ENCODE measurements around the gene AGBL1.

The AGBL1 gene

DNA sequence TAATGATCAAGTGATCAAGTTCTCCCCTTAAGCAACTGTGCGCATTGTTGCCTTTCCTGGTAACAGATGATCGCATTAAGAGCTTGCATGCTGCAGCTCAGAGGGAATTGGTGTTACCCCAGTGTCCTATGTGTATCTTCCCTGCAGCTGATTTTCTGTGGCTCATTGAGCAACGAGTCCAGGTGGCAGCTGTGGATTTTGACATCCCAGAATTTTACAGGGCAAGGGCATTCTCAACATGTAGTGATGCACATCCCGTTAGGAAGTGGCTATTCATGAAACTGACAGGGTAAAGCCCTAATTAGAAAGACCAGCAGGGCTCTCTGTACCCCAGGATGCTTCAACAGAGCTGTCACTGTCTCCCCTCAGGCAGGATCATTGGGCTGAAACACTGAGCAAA is 232.8 kb downstream of the AGBL1 start:
- H4K8ac ChIP-seq (ENCODE audit: low read depth, low read length): no peak overlapping the region
- no peak overlapping the region for H3K9ac ChIP-seq (ENCODE audit: low read depth, low read length, poor library complexity)
- no peak overlapping the region for H3K27ac ChIP-seq (replicated peaks; ENCODE audit: low read length)
- no peak overlapping the region for H2AFZ ChIP-seq (ENCODE audit: low read length)
- H2BK5ac ChIP-seq (ENCODE audit: low read length): no peak overlapping the region
- H4K91ac ChIP-seq (ENCODE audit: low read depth, low read length, poor library complexity): no peak overlapping the region
- no peak overlapping the region for H3K14ac ChIP-seq (ENCODE audit: low read length)
- no peak overlapping the region for H2BK15ac ChIP-seq (ENCODE audit: low read length)
- peaks cover 3% of the 10 kb centered on the region for H3K79me1 ChIP-seq (ENCODE audit: low read depth, low read length)
- no peak overlapping the region for H3K4me3 ChIP-seq (ENCODE audit: low read length in 2 of 2)
- no peaks in the 10 kb centered on the region for H3K9me3 ChIP-seq (replicated peaks in 1 of 2; ENCODE audit: control insufficient read depth in 2 of 2, insufficient read depth in 1 of 2, low read depth in 1 of 2, low read length in 2 of 2)
- no peak overlapping the region for H3K23ac ChIP-seq (ENCODE audit: low read depth, low read length, poor library complexity)
- no peak for DNase-seq (ENCODE audit: low spot score)
- no CpG with 5 or more reads among the region's 4 CpGs for WGBS, 2 donors (ENCODE audit: extremely low coverage in 2 of 2, insufficient read length in 2 of 2, insufficient replicate concordance in 1 of 2)
- no peak overlapping the region for H2BK120ac ChIP-seq (ENCODE audit: low read depth, low read length)
- H3K4me2 ChIP-seq (ENCODE audit: insufficient read depth, low read length, poor library complexity, severe bottlenecking): no peak overlapping the region
- H3K4me1 ChIP-seq (ENCODE audit: control insufficient read depth in 2 of 2, insufficient read depth in 1 of 2, low read depth in 1 of 2, low read length in 2 of 2): peaks cover 0 to 5% of the 10 kb centered on the region in 2 donors
- H3K4ac ChIP-seq (ENCODE audit: low read length): no peak overlapping the region
- H3K36me3 ChIP-seq (replicated peaks in 1 of 2; ENCODE audit: control insufficient read depth in 2 of 2, insufficient read depth in 2 of 2, low read length in 2 of 2): no peaks in the 10 kb centered on the region
- H3K27me3 ChIP-seq (ENCODE audit: control insufficient read depth in 3 of 3, insufficient read depth in 3 of 3, low read depth in 1 of 3, low read length in 3 of 3): no peaks in the 10 kb centered on the region
- no peak overlapping the region for H2AK5ac ChIP-seq (ENCODE audit: low read depth, low read length)
- no peak overlapping the region for H3K18ac ChIP-seq (ENCODE audit: low read length)
- no peak overlapping the region for H2BK12ac ChIP-seq (ENCODE audit: low read length)

DNA sequence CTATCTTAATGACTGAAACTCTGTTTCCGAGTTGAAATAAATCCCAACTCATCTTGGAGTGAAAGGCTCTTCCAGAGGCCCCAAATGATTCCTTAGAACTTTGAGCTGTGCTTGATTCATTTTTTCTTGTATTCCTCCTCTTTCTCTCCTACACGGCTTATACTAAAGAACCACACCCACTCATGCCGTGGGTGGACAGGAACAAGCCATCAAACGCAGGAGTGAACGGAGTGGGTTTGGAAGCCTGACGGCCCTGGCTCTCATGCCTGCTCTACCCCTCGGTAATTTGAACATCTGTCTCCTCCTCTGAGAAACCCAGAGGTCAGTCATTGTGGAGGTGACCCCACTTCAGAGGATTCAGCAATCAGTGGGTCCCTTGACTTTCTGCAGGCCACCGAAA is 236.5 kb downstream of the AGBL1 start:
- peaks cover 0 to 5% of the 10 kb centered on the region in 2 donors for H3K4me1 ChIP-seq (ENCODE audit: control insufficient read depth in 2 of 2, insufficient read depth in 1 of 2, low read depth in 1 of 2, low read length in 2 of 2)
- no peak overlapping the region for H3K23ac ChIP-seq (ENCODE audit: low read depth, low read length, poor library complexity)
- H2BK5ac ChIP-seq (ENCODE audit: low read length): no peak overlapping the region
- H3K27me3 ChIP-seq (ENCODE audit: control insufficient read depth in 3 of 3, insufficient read depth in 3 of 3, low read depth in 1 of 3, low read length in 3 of 3): no peaks in the 10 kb centered on the region
- no peak overlapping the region for H3K4me3 ChIP-seq (ENCODE audit: low read length in 2 of 2)
- H3K9ac ChIP-seq (ENCODE audit: low read depth, low read length, poor library complexity): no peak overlapping the region
- no peak overlapping the region for H3K14ac ChIP-seq (ENCODE audit: low read length)
- DNase-seq (ENCODE audit: low spot score): no peak
- H2BK120ac ChIP-seq (ENCODE audit: low read depth, low read length): no peak overlapping the region
- no CpG with 5 or more reads among the region's 8 CpGs for WGBS, 2 donors (ENCODE audit: extremely low coverage in 2 of 2, insufficient read length in 2 of 2, insufficient replicate concordance in 1 of 2)
- H3K79me1 ChIP-seq (ENCODE audit: low read depth, low read length): no peaks in the 10 kb centered on the region
- H3K18ac ChIP-seq (ENCODE audit: low read length): no peak overlapping the region
- no peak overlapping the region for H2BK15ac ChIP-seq (ENCODE audit: low read length)
- H2AK5ac ChIP-seq (ENCODE audit: low read depth, low read length): no peak overlapping the region
- H3K36me3 ChIP-seq (replicated peaks in 1 of 2; ENCODE audit: control insufficient read depth in 2 of 2, insufficient read depth in 2 of 2, low read length in 2 of 2): no peaks in the 10 kb centered on the region
- no peak overlapping the region for H3K4me2 ChIP-seq (ENCODE audit: insufficient read depth, low read length, poor library complexity, severe bottlenecking)
- H2BK12ac ChIP-seq (ENCODE audit: low read length): no peak overlapping the region
- H3K27ac ChIP-seq (replicated peaks; ENCODE audit: low read length): no peak overlapping the region
- H2AFZ ChIP-seq (ENCODE audit: low read length): no peak overlapping the region
- H4K91ac ChIP-seq (ENCODE audit: low read depth, low read length, poor library complexity): no peak overlapping the region
- no peak overlapping the region for H4K8ac ChIP-seq (ENCODE audit: low read depth, low read length)
- H3K4ac ChIP-seq (ENCODE audit: low read length): no peak overlapping the region
- no peaks in the 10 kb centered on the region for H3K9me3 ChIP-seq (replicated peaks in 1 of 2; ENCODE audit: control insufficient read depth in 2 of 2, insufficient read depth in 1 of 2, low read depth in 1 of 2, low read length in 2 of 2)

DNA sequence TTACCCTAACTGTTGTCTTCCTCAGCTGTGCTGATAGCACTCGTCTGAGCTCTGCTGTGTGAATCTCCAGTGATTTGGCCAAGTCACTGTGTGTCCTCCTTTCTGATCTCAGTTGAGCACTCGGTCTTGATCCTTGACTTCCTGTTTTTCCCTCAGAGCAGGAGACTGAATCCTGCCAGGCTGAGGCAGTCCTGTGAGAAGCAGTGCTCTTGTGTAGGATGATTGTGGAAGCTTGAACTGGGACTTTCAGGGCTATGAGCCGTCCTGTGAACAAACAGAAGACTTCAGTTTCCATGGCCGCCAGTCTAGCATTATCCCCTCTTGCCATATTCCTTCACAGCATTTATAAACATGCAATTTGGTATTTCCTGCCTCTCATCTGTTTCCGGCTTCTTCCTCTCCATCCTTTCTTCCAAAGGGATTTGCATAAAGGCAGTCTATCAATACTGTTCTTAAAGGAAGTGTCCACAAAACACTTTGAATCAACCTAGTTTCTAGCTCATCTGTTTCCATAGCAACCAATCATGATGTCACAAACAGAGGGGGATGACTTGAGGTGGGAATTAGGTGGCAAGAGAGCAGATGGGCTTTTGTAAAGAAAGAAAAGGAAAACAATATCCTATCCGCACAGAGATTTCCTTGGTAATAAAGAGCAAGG is 237.2 kb downstream of the AGBL1 start:
- Histone ChIP-seq H2BK12ac (ENCODE audit: low read length) (no peak overlapping the region), H3K4me1 (ENCODE audit: control insufficient read depth in 2 of 2, insufficient read depth in 1 of 2, low read depth in 1 of 2, low read length in 2 of 2) (peaks cover 0 to 5% of the 10 kb centered on the region in 2 donors), H2AK5ac (ENCODE audit: low read depth, low read length) (no peak overlapping the region), H2BK15ac (ENCODE audit: low read length) (no peak overlapping the region), H3K4me3 (ENCODE audit: low read length in 2 of 2) (no peak overlapping the region), H2BK5ac (ENCODE audit: low read length) (no peak overlapping the region), H3K36me3 (replicated peaks in 1 of 2; ENCODE audit: control insufficient read depth in 2 of 2, insufficient read depth in 2 of 2, low read length in 2 of 2) (no peaks in the 10 kb centered on the region), H4K8ac (ENCODE audit: low read depth, low read length) (no peak overlapping the region), H3K9ac (ENCODE audit: low read depth, low read length, poor library complexity) (no peak overlapping the region), H3K27ac (replicated peaks; ENCODE audit: low read length) (no peak overlapping the region), H2BK120ac (ENCODE audit: low read depth, low read length) (no peak overlapping the region), H3K4ac (ENCODE audit: low read length) (no peak overlapping the region), H3K9me3 (replicated peaks in 1 of 2; ENCODE audit: control insufficient read depth in 2 of 2, insufficient read depth in 1 of 2, low read depth in 1 of 2, low read length in 2 of 2) (no peaks in the 10 kb centered on the region), H4K91ac (ENCODE audit: low read depth, low read length, poor library complexity) (no peak overlapping the region), H3K4me2 (ENCODE audit: insufficient read depth, low read length, poor library complexity, severe bottlenecking) (no peak overlapping the region), H3K79me1 (ENCODE audit: low read depth, low read length) (no peaks in the 10 kb centered on the region), H3K18ac (ENCODE audit: low read length) (no peak overlapping the region), H3K14ac (ENCODE audit: low read length) (no peak overlapping the region), H3K27me3 (ENCODE audit: control insufficient read depth in 3 of 3, insufficient read depth in 3 of 3, low read depth in 1 of 3, low read length in 3 of 3) (no peaks in the 10 kb centered on the region), H3K23ac (ENCODE audit: low read depth, low read length, poor library complexity) (no peak overlapping the region), H2AFZ (ENCODE audit: low read length) (no peak overlapping the region)
- WGBS, 2 donors (ENCODE audit: extremely low coverage in 2 of 2, insufficient read length in 2 of 2, insufficient replicate concordance in 1 of 2): no CpG with 5 or more reads among the region's 6 CpGs
- peak; percentile 12 for DNase-seq (ENCODE audit: low spot score)

DNA sequence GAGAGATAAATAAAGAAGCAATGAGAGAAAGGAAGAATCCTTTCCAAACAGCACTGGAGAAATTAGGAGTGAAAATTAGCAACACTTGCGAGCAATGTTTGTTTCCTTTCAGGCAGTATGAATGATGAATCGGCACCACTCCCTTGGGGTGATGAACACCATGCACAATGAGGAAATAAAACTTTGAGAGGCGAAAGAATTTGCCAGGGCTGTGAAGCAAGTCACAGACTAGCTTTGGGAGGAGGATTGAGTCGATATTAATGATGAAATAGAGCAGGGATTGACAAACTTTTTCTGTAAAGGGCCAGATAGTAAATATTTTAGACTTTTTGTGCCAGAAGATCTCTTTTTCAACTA is 237.7 kb downstream of the AGBL1 start:
- H2AFZ ChIP-seq (ENCODE audit: low read length): no peak overlapping the region
- H3K23ac ChIP-seq (ENCODE audit: low read depth, low read length, poor library complexity): no peak overlapping the region

More for the DNA sequence above, 237.7 kb downstream of the AGBL1 start:
- Histone ChIP-seq H3K36me3 (replicated peaks in 1 of 2; ENCODE audit: control insufficient read depth in 2 of 2, insufficient read depth in 2 of 2, low read length in 2 of 2) (no peaks in the 10 kb centered on the region), H4K8ac (ENCODE audit: low read depth, low read length) (no peak overlapping the region), H4K91ac (ENCODE audit: low read depth, low read length, poor library complexity) (no peak overlapping the region), H2BK120ac (ENCODE audit: low read depth, low read length) (no peak overlapping the region), H2BK12ac (ENCODE audit: low read length) (no peak overlapping the region), H3K4me3 (ENCODE audit: low read length in 2 of 2) (no peak overlapping the region), H3K4me2 (ENCODE audit: insufficient read depth, low read length, poor library complexity, severe bottlenecking) (no peak overlapping the region), H3K27me3 (ENCODE audit: control insufficient read depth in 3 of 3, insufficient read depth in 3 of 3, low read depth in 1 of 3, low read length in 3 of 3) (no peaks in the 10 kb centered on the region), H2BK15ac (ENCODE audit: low read length) (no peak overlapping the region), H3K4me1 (ENCODE audit: control insufficient read depth in 2 of 2, insufficient read depth in 1 of 2, low read depth in 1 of 2, low read length in 2 of 2) (peaks cover 0 to 5% of the 10 kb centered on the region in 2 donors), H3K9me3 (replicated peaks in 1 of 2; ENCODE audit: control insufficient read depth in 2 of 2, insufficient read depth in 1 of 2, low read depth in 1 of 2, low read length in 2 of 2) (no peaks in the 10 kb centered on the region), H2BK5ac (ENCODE audit: low read length) (no peak overlapping the region), H3K4ac (ENCODE audit: low read length) (no peak overlapping the region), H3K79me1 (ENCODE audit: low read depth, low read length) (no peaks in the 10 kb centered on the region), H2AK5ac (ENCODE audit: low read depth, low read length) (no peak overlapping the region), H3K14ac (ENCODE audit: low read length) (no peak overlapping the region), H3K9ac (ENCODE audit: low read depth, low read length, poor library complexity) (no peak overlapping the region), H3K18ac (ENCODE audit: low read length) (no peak overlapping the region), H3K27ac (replicated peaks; ENCODE audit: low read length) (no peak overlapping the region)
- no CpG with 5 or more reads among the region's 4 CpGs for WGBS, 2 donors (ENCODE audit: extremely low coverage in 2 of 2, insufficient read length in 2 of 2, insufficient replicate concordance in 1 of 2)
- no peak for DNase-seq (ENCODE audit: low spot score)
